ENCODE results near the gene SNTG2. TPM values are rescaled to one million over a fixed set of nuclear protein-coding genes. Genes with fewer than 3 reads are reported as not detected.

SNTG2 gene
- total RNA-seq, 4 donors from 2014 or later = 0.99 to 3.9 (median 2.3) TPM

DNA sequence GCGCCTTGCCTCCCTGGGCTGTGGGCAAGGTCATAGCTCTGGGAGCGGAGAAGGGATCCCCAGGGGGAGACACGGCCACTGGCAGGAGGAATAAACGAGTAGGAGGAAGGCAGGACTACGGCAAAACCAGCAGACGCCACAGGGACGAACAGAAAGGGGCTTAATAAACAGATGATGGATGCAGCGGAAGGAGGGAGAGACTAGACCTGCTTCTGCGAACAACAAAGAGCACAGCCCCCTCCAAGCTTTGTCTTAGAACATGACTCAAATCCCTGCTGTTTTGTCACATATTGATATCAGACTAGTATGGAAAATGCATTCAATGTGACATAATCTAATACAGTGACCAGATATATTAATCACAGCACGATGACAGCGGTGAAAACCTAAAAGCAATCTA lies 306.7 kb downstream of the SNTG2 start:
- Histone ChIP-seq H3K27ac (no peak overlapping the region), H3K4me1 (no peaks in the 10 kb centered on the region), H3K4me3 (no peak overlapping the region), H3K36me3 (no peaks in the 10 kb centered on the region), H3K27me3 (no peaks in the 10 kb centered on the region), H3K9me3 (no peaks in the 10 kb centered on the region)
- DNase-seq (ENCODE audit: low spot score in 2 of 2) = no peak
- TF ChIP-seq POLR2A (IDR thresholded peaks at IDR 0.05) (no peak), EP300 (IDR thresholded peaks at IDR 0.05) (no peak), POLR2AphosphoS5 (IDR thresholded peaks at IDR 0.05) (no peak)
- TF ChIP-seq, protein P1, sequence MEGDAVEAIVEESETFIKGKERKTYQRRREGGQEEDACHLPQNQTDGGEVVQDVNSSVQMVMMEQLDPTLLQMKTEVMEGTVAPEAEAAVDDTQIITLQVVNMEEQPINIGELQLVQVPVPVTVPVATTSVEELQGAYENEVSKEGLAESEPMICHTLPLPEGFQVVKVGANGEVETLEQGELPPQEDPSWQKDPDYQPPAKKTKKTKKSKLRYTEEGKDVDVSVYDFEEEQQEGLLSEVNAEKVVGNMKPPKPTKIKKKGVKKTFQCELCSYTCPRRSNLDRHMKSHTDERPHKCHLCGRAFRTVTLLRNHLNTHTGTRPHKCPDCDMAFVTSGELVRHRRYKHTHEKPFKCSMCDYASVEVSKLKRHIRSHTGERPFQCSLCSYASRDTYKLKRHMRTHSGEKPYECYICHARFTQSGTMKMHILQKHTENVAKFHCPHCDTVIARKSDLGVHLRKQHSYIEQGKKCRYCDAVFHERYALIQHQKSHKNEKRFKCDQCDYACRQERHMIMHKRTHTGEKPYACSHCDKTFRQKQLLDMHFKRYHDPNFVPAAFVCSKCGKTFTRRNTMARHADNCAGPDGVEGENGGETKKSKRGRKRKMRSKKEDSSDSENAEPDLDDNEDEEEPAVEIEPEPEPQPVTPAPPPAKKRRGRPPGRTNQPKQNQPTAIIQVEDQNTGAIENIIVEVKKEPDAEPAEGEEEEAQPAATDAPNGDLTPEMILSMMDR (IDR thresholded peaks at IDR 0.05) = no peak
- 85% methylated on average over 11 of the region's 11 CpGs for whole genome bisulfite sequencing

DNA sequence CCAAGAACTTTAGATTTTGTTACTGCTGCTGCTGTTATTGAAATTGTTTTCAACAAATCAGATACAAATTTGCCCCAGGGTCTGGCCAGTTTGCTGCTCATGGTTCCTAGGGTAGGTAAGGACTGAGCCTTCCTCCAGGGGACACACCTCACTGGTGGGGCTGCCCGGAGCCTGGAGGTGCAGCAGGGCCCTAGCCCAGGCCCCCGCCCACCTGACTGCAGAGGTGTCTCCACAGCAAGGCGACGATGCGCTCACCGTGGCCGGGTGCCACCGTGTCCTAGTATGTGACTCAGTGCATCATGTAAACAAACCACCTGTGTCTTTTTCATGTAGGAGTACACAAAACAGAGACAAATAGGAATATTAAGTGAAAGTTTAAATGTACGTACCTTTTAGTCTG lies 309.1 kb downstream of the SNTG2 start:
- Histone ChIP-seq H3K4me1 (no peaks in the 10 kb centered on the region), H3K36me3 (no peaks in the 10 kb centered on the region), H3K27me3 (no peaks in the 10 kb centered on the region), H3K27ac (no peak overlapping the region), H3K4me3 (no peak overlapping the region), H3K9me3 (no peaks in the 10 kb centered on the region)
- 78% methylated on average over 9 of the region's 9 CpGs for WGBS
- no peak for DNase-seq (ENCODE audit: low spot score in 2 of 2)
- TF ChIP-seq POLR2AphosphoS5 (IDR thresholded peaks at IDR 0.05) (no peak), EP300 (IDR thresholded peaks at IDR 0.05) (no peak), POLR2A (IDR thresholded peaks at IDR 0.05) (no peak)
- TF ChIP-seq, protein P1 (IDR thresholded peaks at IDR 0.05) = no peak

DNA sequence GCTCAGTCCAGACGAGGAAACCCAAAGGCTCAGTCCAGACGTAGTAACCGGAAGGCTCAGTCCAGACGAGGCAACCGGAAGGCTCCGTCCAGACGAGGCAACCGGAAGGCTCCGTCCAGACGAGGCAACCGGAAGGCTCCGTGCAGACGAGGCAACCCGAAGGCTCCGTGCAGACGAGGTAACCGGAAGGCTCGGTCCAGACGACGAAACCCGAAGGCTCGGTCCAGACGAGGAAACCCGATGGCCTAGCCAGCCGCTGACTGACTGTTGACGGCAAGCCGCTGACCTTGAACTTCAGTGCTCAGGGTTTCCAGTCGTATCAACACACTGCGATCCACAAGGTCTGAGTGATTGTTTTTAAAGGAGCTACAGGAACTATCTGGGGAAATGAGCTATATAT lies 312.0 kb downstream of the SNTG2 start:
- no peaks in the 10 kb centered on the region for H3K9me3 ChIP-seq
- TF ChIP-seq EP300 (IDR thresholded peaks at IDR 0.05) (no peak), POLR2A (IDR thresholded peaks at IDR 0.05) (no peak), POLR2AphosphoS5 (IDR thresholded peaks at IDR 0.05) (no peak)
- TF ChIP-seq, protein P1 (IDR thresholded peaks at IDR 0.05) = no peak
- no peak for DNase-seq (ENCODE audit: low spot score in 2 of 2)
- no peaks in the 10 kb centered on the region for H3K27me3 ChIP-seq
- H3K36me3 ChIP-seq = no peaks in the 10 kb centered on the region
- H3K27ac ChIP-seq = no peak overlapping the region
- WGBS = 88% methylated on average over 29 of the region's 29 CpGs
- no peak overlapping the region for H3K4me3 ChIP-seq
- no peaks in the 10 kb centered on the region for H3K4me1 ChIP-seq

DNA sequence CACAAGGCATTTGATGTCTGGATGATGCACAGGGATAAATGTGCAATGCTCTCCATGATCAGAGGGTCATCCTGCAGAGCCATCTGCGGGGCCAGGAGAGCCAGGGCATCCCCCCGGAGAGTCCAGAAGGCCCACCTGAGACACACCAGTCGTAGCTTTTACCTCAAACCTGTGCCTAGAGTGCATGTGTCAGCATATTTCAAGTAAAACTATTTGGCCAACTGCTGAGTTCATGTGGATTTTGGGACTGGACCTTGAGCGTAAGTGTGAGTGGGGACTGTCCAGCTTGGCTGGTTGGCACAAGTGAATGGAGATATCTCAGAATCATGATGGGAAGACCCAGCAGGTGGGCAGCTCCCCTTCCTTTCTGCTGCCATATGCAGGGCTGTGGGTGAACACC lies 314.8 kb downstream of the SNTG2 start:
- H3K4me1 ChIP-seq = no peaks in the 10 kb centered on the region
- H3K36me3 ChIP-seq = no peaks in the 10 kb centered on the region
- H3K9me3 ChIP-seq = no peaks in the 10 kb centered on the region
- 60% methylated on average over 3 of the region's 4 CpGs for WGBS
- no peak for TF ChIP-seq POLR2AphosphoS5 (IDR thresholded peaks at IDR 0.05)
- TF ChIP-seq, protein P1 (IDR thresholded peaks at IDR 0.05) = no peak
- TF ChIP-seq EP300 (IDR thresholded peaks at IDR 0.05) = no peak
- no peak for TF ChIP-seq POLR2A (IDR thresholded peaks at IDR 0.05)
- H3K27me3 ChIP-seq = no peaks in the 10 kb centered on the region
- no peak overlapping the region for H3K4me3 ChIP-seq
- no peak for DNase-seq (ENCODE audit: low spot score in 2 of 2)
- no peak overlapping the region for H3K27ac ChIP-seq

DNA sequence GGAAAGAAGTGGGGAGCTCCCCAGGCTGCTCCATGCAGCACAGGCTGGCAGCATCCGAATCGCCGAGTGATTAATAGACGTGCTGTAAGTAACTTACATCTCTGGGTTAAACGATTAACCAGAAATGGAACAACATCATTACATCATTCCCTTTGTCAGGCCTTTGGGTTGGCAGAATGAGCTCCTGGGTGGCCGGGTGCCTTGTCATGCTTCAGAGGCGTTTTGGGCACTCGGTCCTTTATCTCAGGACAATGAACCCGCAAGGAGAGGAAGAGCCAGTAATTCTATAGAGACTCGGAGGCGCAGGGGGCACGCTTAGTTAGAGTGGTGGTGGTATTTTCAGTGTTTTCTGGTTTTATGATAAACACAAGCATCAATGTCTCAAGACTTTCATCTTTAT lies 315.7 kb downstream of the SNTG2 start:
- H3K4me1 ChIP-seq = no peaks in the 10 kb centered on the region
- WGBS = 86% methylated on average over 12 of the region's 12 CpGs
- no peaks in the 10 kb centered on the region for H3K27me3 ChIP-seq
- DNase-seq (ENCODE audit: low spot score in 2 of 2) = no peak
- TF ChIP-seq POLR2A (IDR thresholded peaks at IDR 0.05) (no peak), POLR2AphosphoS5 (IDR thresholded peaks at IDR 0.05) (no peak), EP300 (IDR thresholded peaks at IDR 0.05) (no peak)
- TF ChIP-seq, protein P1 (IDR thresholded peaks at IDR 0.05) = no peak
- H3K36me3 ChIP-seq = no peaks in the 10 kb centered on the region
- no peak overlapping the region for H3K4me3 ChIP-seq
- H3K9me3 ChIP-seq = no peaks in the 10 kb centered on the region
- no peak overlapping the region for H3K27ac ChIP-seq
